GM18868 (cell line): Measurements from ENCODE around the gene FAIM2.

Experiments
- ATAC-seq: cut with Tn5 transposase; IDR thresholded peaks from one replicate; pipeline ENCODE4 v1.9.1; 2021; ENCODE audit warnings: mild to moderate bottlenecking, moderate library complexity; ENCODE audit not compliant: unreplicated experiment

Gene FAIM2

DNA sequence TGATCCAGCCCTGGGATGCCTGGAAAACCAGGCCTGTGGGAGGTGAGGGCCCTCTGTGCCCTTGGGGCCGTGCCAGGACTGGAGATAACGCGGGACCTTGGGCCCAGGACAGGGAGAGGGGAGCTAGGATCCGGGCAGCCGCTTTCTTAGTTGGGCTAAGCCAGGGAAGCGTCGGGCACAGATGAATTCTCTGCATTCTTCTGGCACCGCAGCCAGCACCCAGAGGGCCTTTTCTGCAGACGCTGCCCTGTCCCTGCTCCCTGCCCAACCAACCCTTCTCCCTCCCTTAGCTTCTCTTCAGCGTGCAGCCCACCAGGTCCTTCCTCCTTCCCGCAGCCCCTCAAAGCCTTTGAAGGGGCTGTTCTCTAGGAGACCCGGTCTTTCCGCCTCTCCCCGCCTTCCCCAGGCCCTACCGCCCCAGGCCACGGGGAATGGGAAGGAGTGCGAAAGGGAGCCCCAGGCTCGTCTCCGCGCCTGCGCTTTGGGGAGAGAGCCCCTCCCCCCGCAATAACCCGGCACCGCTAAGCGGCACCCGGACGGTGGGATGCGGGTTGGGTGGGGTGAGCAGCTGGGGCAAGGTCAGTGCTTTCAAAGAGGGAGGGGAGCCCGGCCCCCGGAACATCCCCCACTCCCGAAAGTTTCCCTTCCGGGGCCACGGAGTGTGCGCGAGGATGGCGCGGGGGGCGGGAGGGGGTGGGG, 76.2 kb downstream of the FAIM2 start:
- ATAC-seq: no peak

DNA sequence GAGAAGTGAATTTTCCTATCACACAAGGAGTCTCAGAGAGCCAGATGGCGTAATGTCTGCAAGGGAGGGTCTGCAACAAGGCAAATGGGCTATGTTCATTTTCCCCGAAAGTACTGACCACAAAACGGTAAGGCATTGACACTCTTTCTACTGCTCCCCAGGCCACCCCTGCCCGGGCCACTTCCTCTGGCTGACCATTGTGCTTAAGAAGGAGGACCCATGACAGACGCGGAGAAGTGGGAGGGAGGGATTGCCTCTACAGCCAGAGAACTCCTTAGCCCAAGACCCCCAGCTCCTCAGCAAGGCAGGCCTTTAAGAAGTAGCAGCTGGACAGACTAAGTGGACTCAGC, 76.7 kb downstream of the FAIM2 start:
- ATAC-seq: no peak

DNA sequence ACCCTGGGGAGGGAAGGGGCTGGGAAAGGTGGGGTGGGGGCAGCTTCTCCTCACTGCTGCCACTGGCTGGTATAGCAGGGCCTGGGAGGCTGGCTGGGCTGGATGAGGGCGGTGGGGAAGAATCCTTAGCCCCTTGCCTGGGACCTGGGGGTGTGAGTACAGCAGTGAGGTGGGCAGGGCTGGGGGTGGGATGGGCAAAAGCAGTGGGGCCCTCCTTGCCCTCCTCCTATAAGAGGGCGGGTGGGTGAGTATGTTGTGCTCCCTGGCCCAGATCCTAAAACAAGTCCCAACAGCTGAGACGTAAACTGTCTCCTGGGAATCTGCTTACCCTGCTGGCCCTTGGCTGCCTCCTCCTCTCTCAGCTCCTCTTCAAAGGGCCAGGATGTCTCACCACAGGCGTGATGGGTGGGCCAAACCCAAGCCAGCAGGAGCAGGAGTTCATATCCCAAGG, 77.7 kb downstream of the FAIM2 start:
- ATAC-seq: no peak

DNA sequence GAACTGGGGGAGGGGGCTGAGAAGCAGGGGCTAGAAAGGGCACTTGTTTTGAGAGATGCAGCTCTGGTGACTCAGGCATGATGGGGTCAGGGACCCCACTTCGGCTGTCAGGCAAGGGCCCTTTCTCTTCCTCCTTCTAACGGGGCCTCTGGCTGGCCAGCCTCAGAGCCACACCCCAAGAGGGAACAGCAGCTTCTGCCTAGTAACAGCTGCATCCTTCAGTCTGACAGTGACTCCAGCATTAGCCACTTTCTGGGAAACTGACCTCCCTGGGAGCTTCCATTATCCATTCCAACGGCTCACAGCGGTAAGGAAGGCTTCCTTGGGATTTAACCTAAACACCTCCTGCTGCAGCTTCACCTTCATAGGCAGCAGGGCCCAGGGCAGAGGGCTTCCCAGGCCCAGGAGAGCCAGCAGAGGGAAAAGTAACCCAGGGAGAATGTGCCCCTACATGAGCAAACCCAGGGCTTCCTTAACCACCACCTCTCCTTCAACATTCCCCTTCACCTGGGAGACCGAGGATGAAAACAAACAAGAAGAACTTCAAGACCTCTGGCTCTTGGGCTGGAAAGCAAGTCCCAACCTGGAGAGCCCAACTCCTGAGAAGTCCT, 78.2 kb downstream of the FAIM2 start:
- no peak for ATAC-seq

DNA sequence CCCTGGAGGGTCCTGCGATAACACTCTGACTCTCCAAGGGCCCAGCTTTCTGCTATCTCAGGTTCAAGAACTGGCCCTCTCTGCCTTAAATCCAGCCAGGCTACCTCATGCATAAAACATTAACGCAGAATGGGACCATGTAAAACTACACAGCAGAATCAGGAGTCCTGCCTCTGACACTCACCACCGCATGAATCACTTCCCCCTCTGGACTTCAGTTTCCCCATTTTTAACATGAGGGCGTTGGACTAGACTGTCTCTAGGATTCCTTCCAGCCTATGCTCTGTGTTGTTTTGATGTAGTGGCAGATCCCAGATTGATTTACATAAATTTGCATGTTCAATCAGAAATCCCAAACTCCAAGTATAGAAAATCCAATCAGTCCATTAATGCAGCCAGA, 78.8 kb downstream of the FAIM2 start:
- no peak for ATAC-seq

GRCh38 chr12:49824416-49824815, 79.3 kb downstream of the FAIM2 start:
- no peak for ATAC-seq

DNA sequence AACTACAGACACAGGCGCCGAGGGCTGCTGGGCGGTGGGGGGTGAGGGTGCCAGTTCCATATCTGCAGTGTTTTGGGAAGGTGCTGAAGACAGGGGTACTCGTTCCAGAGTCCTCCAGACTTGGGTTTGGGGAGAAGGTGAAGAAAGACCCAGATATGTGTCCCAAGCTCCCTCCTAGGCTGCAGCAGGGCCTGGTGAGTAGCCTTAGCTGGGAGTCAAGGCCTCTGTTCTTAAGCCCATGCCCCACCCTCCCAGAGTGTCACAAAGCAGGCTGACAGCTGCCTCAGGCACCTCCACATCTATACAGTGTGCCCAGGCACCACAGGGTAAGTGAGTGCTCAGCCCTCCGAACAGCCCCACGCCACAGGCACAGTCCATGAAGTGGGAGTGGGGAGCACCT, 79.7 kb downstream of the FAIM2 start:
- no peak for ATAC-seq

DNA sequence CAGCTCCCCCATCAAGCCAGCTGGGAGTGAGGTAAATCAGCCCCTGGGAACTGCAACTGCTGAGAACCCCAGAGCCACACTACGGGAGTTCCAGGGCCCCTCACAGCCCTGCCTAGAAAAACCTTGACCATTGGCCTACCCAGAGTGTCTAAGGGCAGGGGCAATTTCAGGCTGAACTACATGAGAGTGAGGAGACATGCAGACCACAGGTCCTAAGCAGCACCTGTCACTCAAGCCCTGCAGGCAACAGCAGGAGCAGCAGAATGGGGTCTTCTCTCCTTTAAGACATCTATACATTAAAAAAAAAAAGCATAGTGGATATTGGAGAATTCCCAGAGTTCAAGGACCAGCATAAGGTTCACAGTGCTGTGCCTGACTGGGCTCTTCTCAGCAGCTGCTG, 80.3 kb downstream of the FAIM2 start:
- no peak for ATAC-seq

GRCh38 chr12:49821373-49822287, 82.1 kb downstream of the FAIM2 start:
- no peak for ATAC-seq

- ATAC-seq: no peak
Measured at GRCh38 chr12:49819786-49820185, 83.9 kb downstream of the FAIM2 start.

DNA sequence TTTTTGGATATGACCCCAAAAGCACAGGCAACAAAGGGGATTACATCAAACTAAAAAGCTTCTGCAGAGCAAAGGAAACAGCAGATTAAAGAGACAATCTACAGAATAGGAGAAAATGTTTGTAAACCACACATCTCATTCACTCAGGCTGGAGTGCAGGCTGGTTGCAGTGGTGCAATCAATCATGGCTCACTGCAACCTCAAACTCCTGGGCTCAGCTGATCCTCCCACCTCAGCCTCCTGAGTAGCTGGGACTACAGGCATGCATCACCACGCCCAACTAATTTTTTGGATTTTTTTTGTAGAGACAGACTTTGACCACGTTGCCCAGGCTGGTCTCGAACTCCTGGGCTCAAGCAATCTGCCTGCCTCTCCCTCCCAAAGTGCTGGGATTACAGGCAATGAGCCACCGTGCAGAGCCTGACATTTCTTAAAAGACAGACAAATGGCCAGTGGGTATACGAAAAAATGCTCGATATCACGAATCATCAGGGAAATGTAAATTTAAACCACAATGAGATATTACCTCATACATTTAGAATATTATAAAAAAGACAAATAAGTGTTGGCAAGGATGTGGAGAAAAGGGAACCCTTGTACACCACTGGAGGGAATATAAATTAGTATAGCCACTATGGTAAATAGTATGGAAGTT, 85.3 kb downstream of the FAIM2 start:
- no peak for ATAC-seq
